Mesothelial cell of epicardium (in vitro differentiated cells): ENCODE data around the gene ABCC12. TPM values are rescaled to one million over a fixed set of nuclear protein-coding genes. Genes with fewer than 3 reads are reported as not detected.

ENCODE experiments used
- DNase-seq, 2 experiments: peaks; one replicate each; pipeline ENCODE4 v3.0.0; 2021; ENCODE audit warnings: low spot score in 2 of 2; ENCODE audit not compliant: unreplicated experiment in 2 of 2
- H3K27ac Mint-ChIP-seq: 2 replicates; pipeline ENCODE4 v1.8.0; 2021; ENCODE audit warnings: mixed read lengths
- H3K27me3 Mint-ChIP-seq: 2 replicates; pipeline ENCODE4 v1.8.0; 2021; ENCODE audit warnings: low read depth, mixed read lengths
- H3K36me3 Mint-ChIP-seq: 2 replicates; pipeline ENCODE4 v1.8.0; 2021; ENCODE audit warnings: mixed read lengths
- H3K4me1 Mint-ChIP-seq: 2 replicates; pipeline ENCODE4 v1.8.0; 2021; ENCODE audit warnings: mixed read lengths
- H3K4me3 Mint-ChIP-seq: 2 replicates; pipeline ENCODE4 v1.8.0; 2021; ENCODE audit warnings: mild to moderate bottlenecking, moderate library complexity, mixed read lengths
- H3K9me3 Mint-ChIP-seq: 2 replicates; pipeline ENCODE4 v1.8.0; 2021; ENCODE audit warnings: mixed read lengths
- total RNA-seq: library from RNA; stranded (reverse); gene quantifications from 3 replicates; pipeline ENCODE4 v1.2.1, GENCODE V29; 2021
- TF ChIP-seq, protein P1 (sequence below): fragments of 200-600 bp; sonication (generic); IDR thresholded peaks from one replicate; pipeline ENCODE4 v1.5.0; 2021; ENCODE audit warnings: antibody characterized with exemption; ENCODE audit not compliant: unreplicated experiment

ABCC12 gene
- total RNA-seq, 1 donor from 2014 or later, result not detected

DNA sequence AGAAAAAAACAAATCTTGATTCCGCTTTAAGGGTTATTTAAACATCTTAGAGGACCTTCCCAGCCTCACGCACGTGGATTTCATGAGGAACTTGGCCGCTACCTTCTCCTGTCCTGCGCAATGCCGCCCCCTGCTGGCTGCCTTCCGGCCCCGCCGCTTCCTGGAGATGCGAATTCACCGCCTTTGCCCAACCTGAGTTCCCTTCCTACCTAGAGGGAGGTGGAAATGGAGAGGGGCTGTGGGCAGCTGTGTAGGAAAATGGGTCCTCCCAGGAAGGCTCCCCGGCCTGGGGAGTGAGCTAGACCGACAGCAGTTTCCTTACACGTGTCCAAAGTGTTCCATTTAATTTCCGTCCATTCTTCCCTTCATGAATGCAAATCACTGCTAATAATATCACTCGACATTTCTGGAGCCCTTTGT lies 1.0 kb upstream of the ABCC12 start:
- H3K27ac Mint-ChIP-seq, result no peak overlapping the region
- H3K4me3 Mint-ChIP-seq, result no peak overlapping the region
- DNase-seq, result peak; percentile 82 to 93
- H3K9me3 Mint-ChIP-seq, result no peaks in the 10 kb centered on the region
- H3K4me1 Mint-ChIP-seq, result no peaks in the 10 kb centered on the region
- H3K36me3 Mint-ChIP-seq, result no peaks in the 10 kb centered on the region
- peaks cover 31% of the 10 kb centered on the region for H3K27me3 Mint-ChIP-seq
- TF ChIP-seq, protein P1, sequence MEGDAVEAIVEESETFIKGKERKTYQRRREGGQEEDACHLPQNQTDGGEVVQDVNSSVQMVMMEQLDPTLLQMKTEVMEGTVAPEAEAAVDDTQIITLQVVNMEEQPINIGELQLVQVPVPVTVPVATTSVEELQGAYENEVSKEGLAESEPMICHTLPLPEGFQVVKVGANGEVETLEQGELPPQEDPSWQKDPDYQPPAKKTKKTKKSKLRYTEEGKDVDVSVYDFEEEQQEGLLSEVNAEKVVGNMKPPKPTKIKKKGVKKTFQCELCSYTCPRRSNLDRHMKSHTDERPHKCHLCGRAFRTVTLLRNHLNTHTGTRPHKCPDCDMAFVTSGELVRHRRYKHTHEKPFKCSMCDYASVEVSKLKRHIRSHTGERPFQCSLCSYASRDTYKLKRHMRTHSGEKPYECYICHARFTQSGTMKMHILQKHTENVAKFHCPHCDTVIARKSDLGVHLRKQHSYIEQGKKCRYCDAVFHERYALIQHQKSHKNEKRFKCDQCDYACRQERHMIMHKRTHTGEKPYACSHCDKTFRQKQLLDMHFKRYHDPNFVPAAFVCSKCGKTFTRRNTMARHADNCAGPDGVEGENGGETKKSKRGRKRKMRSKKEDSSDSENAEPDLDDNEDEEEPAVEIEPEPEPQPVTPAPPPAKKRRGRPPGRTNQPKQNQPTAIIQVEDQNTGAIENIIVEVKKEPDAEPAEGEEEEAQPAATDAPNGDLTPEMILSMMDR, result peak; percentile 91

DNA sequence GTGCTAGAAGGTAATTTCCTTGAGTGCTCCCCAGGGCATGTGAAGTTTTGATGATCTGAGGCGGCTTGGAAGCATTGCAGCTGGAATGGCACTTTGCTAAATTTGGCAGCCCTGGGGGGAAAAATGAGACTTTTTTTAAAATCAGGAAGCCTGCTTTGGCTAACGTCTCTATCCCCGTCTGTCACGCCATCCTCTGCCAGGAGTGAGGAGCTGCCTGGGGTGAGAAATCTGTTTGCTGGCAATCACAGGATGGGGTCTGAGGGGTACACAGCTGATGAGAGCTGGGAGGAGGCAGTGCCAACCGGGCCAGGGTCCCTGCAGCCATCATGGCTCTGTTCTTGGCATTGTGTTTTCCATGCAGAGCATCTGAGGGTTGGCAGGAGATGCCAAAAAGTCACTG lies 2.0 kb downstream of the ABCC12 start:
- Mint-ChIP-seq H3K4me3 (no peak overlapping the region), H3K9me3 (peaks cover under 1% of the 10 kb centered on the region), H3K27ac (no peak overlapping the region), H3K36me3 (no peaks in the 10 kb centered on the region), H3K4me1 (no peaks in the 10 kb centered on the region), H3K27me3 (peaks cover 31% of the 10 kb centered on the region)
- DNase-seq, result no peak
- TF ChIP-seq, protein P1, result no peak

DNA sequence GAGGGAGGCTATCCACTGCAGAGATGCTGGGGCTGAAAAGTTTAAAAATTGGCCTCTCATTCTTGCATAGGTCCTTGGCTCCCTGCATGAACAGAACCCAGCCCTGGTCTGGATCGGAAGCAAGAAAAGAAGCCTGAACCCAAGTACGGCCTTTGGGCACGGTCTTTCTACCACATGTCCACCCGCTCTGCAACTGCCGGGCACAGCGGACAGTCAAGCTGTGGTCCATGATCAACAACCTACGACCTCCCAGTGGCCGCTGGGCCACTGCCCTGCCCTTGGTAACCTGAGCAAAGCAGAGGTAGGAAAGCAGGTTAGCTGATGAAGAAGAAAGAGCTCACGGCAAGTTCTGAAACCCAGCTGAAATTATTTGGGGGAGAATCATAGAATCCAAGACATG lies 3.6 kb downstream of the ABCC12 start:
- no peaks in the 10 kb centered on the region for H3K4me1 Mint-ChIP-seq
- H3K27me3 Mint-ChIP-seq, result peaks cover 25% of the 10 kb centered on the region
- no peaks in the 10 kb centered on the region for H3K36me3 Mint-ChIP-seq
- TF ChIP-seq, protein P1, result no peak
- DNase-seq, result no peak
- peaks cover 5% of the 10 kb centered on the region for H3K9me3 Mint-ChIP-seq
- no peak overlapping the region for H3K27ac Mint-ChIP-seq
- H3K4me3 Mint-ChIP-seq, result no peak overlapping the region

DNA sequence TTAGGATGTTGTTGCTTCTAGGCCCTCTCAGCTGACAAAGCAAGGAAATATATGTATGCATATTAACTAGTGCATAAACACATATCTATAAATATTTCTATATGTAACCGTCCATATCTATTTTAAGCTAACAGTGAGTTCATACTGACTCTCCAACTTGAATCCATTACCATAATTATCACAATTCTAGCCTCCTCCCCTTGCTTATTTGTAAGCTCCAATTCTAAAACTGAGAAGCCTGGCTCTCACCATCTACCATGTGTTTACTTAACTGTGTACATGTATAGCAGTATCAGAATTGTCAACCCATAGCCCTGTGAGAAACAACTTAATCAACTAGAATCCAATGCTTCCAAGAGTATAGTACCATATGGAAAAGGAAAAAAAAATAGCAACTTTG lies 5.1 kb downstream of the ABCC12 start:
- Mint-ChIP-seq H3K27ac (no peak overlapping the region), H3K36me3 (no peaks in the 10 kb centered on the region), H3K9me3 (peaks cover 5% of the 10 kb centered on the region), H3K27me3 (peaks cover 15% of the 10 kb centered on the region), H3K4me1 (no peaks in the 10 kb centered on the region), H3K4me3 (no peak overlapping the region)
- DNase-seq, result no peak
- TF ChIP-seq, protein P1, result no peak

DNA sequence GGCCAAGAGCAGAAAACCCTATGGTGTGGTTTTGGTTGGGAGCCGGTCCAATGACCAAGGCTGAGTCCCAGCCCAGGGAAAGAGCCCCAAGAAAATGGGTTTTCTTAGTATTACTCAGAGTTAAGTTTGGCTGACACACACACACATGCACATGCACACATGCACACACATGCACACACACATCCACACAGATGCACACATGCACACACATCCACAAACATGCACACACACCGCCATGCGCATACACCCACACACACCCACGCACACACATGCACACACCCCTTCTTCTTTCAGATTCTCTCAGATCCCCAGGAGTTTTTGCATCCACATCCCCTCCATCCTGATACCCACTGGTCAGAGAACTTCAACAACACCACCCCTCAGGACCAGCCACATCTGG lies 9.1 kb downstream of the ABCC12 start:
- Mint-ChIP-seq H3K9me3 (peaks cover 5% of the 10 kb centered on the region), H3K27ac (no peak overlapping the region), H3K4me3 (no peak overlapping the region), H3K36me3 (no peaks in the 10 kb centered on the region), H3K27me3 (peaks cover 4% of the 10 kb centered on the region), H3K4me1 (no peaks in the 10 kb centered on the region)
- DNase-seq, result no peak
- TF ChIP-seq, protein P1, result no peak

DNA sequence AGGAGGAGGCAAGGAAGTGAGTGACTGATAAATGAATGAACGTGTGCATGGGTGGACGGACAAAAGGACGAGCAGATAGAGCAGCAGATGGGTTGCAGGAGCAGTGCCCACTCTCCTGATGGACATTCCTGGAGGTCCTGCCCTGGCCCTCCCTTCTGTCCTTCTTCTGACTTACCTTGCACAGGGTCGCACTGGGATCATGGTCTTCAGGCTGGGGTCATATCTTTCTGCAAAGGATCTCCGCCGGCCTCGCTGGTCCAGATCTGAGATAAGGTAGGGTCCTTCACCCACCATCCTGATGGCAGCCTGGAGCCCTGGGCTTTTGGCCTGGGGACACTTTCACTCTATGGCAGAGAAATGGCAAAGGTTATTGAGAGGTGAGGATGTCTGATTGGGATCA lies 9.7 kb downstream of the ABCC12 start:
- no peak overlapping the region for H3K27ac Mint-ChIP-seq
- H3K27me3 Mint-ChIP-seq, result peaks cover 3% of the 10 kb centered on the region
- no peaks in the 10 kb centered on the region for H3K36me3 Mint-ChIP-seq
- H3K4me1 Mint-ChIP-seq, result no peaks in the 10 kb centered on the region
- TF ChIP-seq, protein P1, result no peak
- DNase-seq, result no peak
- H3K9me3 Mint-ChIP-seq, result peaks cover 5% of the 10 kb centered on the region
- no peak overlapping the region for H3K4me3 Mint-ChIP-seq
